Breast epithelium (tissue), 4 donors: ENCODE data around the gene SLC11A1. TPM values are rescaled to one million over a fixed set of nuclear protein-coding genes. Genes with fewer than 3 reads are reported as not detected.

Experiments used
- DNase-seq, 2 donors: peaks; one replicate each; pipeline ENCODE4 v3.0.0-alpha.2; 2019; ENCODE audit warnings: low spot score in 2 of 2
- H3K27ac ChIP-seq, 2 donors: fragments of 200-600 bp; sonication (generic) in 1 of 2; one replicate each; pipeline ENCODE4 v1.5.1; 2016 to 2019; ENCODE audit warnings: mild to moderate bottlenecking in 1 of 2
- H3K27me3 ChIP-seq, 2 donors: fragments of 200-600 bp; sonication (generic) in 1 of 2; one replicate each; pipeline versions ENCODE4 v1.5.1 to v1.6.0; 2017 to 2019; ENCODE audit warnings: control low read depth in 1 of 2, mild to moderate bottlenecking in 1 of 2
- H3K36me3 ChIP-seq: fragments of 200-600 bp; one replicate; pipeline ENCODE4 v1.5.1; 2019
- H3K4me1 ChIP-seq, 2 donors: fragments of 200-600 bp; sonication (generic); one replicate each; pipeline ENCODE4 v1.5.1; 2016 to 2019; ENCODE audit warnings: control low read depth in 1 of 2
- H3K4me3 ChIP-seq, 3 donors: fragments of 200-600 bp; sonication (generic); 1 replicate in 2 of 3; 2 replicates in 1 of 3; pipeline ENCODE4 v1.5.1; 2016 to 2019; ENCODE audit warnings: mild to moderate bottlenecking in 3 of 3, moderate library complexity in 2 of 3
- H3K9me3 ChIP-seq, 2 donors: fragments of 200-600 bp; sonication (generic) in 1 of 2; one replicate each; pipeline ENCODE4 v1.5.1; 2016 to 2019; ENCODE audit warnings: control low read depth in 1 of 2
- POLR2A ChIP-seq: fragments of 450-650 bp; IDR thresholded peaks from one replicate; pipeline ENCODE4 v1.6.1; 2016; ENCODE audit warnings: antibody characterized with exemption, mild to moderate bottlenecking, moderate library complexity
- POLR2AphosphoS5 ChIP-seq, 3 donors: sonication (generic); formaldehyde crosslinking; IDR thresholded peaks; one replicate each; pipeline ENCODE4 v1.6.1; 2017; ENCODE audit warnings: antibody characterized with exemption in 3 of 3
- intact Hi-C: fragments of 100-400 bp; cut with DNase I; formaldehyde crosslinking; loops from one replicate; pipeline ENCODE4 v1.15.1; 2023; ENCODE audit warnings: low total_unique reads
- total RNA-seq, 3 donors: library from RNA; depleted of rRNA; stranded (reverse); fragments of >200 nt; gene quantifications; one replicate each; pipeline ENCODE4 v1.1.0, GENCODE V29; 2016
- TF ChIP-seq, protein P1 (sequence below), 3 donors: fragments of 450-650 bp; IDR thresholded peaks; one replicate each; pipeline ENCODE4 v1.5.1; 2016 to 2017; ENCODE audit warnings: antibody characterized with exemption in 3 of 3, mild to moderate bottlenecking in 3 of 3, moderate library complexity in 3 of 3

Gene SLC11A1
- total RNA-seq, 3 donors from 2014 or later: 14.4 to 53.4 (median 17.9) TPM

DNA sequence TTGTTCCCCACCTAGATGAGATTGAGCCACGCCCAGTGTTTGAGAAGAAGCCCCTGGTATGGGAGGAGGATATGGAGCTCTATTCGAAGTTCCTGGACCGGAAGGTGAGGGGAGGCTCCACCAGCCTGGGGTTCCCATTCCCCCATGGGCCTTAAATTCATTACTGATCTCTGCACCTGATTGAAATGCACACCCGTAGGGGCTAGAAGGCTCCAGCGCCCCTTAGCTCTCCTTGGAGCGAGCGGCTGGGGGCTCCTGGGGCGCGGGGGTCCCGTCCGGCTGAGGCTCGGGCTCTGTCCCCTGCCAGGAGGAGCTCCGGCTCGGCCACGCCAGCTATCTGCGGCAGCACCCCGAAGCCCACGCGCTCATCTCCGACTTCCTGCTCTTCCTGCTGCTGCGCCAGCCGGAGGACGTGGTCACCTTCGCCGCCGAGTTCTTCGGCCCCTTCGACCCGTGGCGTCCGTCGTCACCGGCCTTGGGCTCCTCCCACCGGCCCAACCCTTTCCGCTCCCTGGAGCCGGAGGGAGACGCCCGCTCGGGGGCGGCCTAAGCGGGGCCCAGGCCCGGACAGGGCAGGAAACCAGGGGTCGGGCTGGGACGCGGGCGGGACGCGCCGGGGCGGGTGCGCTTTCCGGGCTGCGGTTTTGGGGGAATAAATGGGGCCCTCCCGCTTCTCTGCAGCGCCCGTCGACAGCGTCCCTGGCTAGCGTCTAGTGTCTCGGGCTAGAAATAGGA is 14.5 kb upstream of the SLC11A1 start:
- no peaks in the 10 kb centered on the region for H3K36me3 ChIP-seq
- DNase-seq: peak; percentile 76 to 79
- peak overlapping the region; percentile 93 to 99 for H3K27ac ChIP-seq
- H3K4me1 ChIP-seq: no peaks in the 10 kb centered on the region
- TF ChIP-seq POLR2A (peak; percentile 90), POLR2AphosphoS5 (IDR thresholded peaks at IDR 0.05) (peak; percentile 87 to 94 (median 89))
- TF ChIP-seq, protein P1, sequence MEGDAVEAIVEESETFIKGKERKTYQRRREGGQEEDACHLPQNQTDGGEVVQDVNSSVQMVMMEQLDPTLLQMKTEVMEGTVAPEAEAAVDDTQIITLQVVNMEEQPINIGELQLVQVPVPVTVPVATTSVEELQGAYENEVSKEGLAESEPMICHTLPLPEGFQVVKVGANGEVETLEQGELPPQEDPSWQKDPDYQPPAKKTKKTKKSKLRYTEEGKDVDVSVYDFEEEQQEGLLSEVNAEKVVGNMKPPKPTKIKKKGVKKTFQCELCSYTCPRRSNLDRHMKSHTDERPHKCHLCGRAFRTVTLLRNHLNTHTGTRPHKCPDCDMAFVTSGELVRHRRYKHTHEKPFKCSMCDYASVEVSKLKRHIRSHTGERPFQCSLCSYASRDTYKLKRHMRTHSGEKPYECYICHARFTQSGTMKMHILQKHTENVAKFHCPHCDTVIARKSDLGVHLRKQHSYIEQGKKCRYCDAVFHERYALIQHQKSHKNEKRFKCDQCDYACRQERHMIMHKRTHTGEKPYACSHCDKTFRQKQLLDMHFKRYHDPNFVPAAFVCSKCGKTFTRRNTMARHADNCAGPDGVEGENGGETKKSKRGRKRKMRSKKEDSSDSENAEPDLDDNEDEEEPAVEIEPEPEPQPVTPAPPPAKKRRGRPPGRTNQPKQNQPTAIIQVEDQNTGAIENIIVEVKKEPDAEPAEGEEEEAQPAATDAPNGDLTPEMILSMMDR (IDR thresholded peaks at IDR 0.05): no peak
- H3K4me3 ChIP-seq: peak overlapping the region; percentile 42 to 86 (median 65)
- H3K27me3 ChIP-seq: no peaks in the 10 kb centered on the region
- peaks cover 0 to 7% of the 10 kb centered on the region in 2 donors for H3K9me3 ChIP-seq
- intact Hi-C loops: no loop called here

DNA sequence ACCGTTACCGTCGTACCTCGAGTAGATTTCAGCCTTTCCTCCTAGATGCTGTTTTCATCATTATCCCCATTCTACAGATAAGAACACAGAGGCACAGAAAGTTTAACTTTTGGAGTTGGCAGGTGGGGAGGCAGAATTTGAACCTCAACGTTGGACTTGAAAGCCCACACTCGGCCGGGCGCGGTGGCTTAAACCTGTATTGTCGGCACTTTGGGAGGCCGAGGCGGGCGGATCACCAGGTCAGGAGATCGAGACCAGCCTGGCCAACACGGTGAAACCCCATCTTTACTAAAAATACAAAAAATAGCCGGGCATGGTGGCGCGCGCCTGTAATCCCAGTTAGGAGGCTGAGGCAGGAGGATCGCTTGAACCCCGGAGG is 13.9 kb upstream of the SLC11A1 start:
- no peaks in the 10 kb centered on the region for H3K36me3 ChIP-seq
- peak overlapping the region; percentile 42 to 86 (median 65) for H3K4me3 ChIP-seq
- peak overlapping the region; percentile 93 to 99 for H3K27ac ChIP-seq
- peaks cover 0 to 7% of the 10 kb centered on the region in 2 donors for H3K9me3 ChIP-seq
- H3K4me1 ChIP-seq: no peaks in the 10 kb centered on the region
- no peak for TF ChIP-seq POLR2AphosphoS5 (IDR thresholded peaks at IDR 0.05)
- TF ChIP-seq, protein P1 (IDR thresholded peaks at IDR 0.05): no peak
- DNase-seq: no peak
- intact Hi-C loops: no loop called here
- H3K27me3 ChIP-seq: no peaks in the 10 kb centered on the region

DNA sequence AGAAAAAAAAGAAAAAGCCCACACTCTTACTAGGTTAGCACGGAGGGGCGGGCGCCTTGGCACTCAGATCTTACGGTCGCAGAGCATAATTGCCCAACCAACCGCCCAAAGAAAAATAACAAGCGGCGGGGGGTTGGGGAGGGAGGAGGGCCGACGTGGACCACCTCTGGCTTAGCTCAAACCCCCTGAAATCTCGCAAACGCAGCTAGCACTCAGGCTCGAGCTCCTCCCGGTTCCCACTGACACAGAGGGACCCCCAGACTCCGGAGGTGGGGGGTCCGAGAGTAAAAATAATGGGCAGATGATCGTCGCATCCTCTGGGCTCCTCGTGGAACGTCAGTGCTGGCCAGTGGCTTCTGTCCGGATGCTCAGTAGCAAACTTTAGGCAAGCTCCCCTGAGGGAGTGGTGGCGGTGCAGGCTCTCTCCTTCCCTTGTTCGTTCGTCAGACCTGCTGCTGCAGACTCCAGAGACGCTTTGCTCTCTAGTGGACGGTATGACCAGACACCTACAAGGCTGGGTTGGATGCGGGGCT is 13.4 kb upstream of the SLC11A1 start:
- H3K4me3 ChIP-seq: peak overlapping the region; percentile 42 to 86 (median 65)
- H3K27me3 ChIP-seq: no peaks in the 10 kb centered on the region
- peak overlapping the region; percentile 93 to 99 for H3K27ac ChIP-seq
- peaks cover 0 to 7% of the 10 kb centered on the region in 2 donors for H3K9me3 ChIP-seq
- H3K4me1 ChIP-seq: no peaks in the 10 kb centered on the region
- TF ChIP-seq, protein P1 (IDR thresholded peaks at IDR 0.05): no peak
- TF ChIP-seq POLR2AphosphoS5 (IDR thresholded peaks at IDR 0.05): peak in 1 of 3 donors; percentile 25
- no peak for TF ChIP-seq POLR2A
- intact Hi-C loops: no loop called here
- no peaks in the 10 kb centered on the region for H3K36me3 ChIP-seq
- DNase-seq: peak in 1 of 2 donors; percentile 68

DNA sequence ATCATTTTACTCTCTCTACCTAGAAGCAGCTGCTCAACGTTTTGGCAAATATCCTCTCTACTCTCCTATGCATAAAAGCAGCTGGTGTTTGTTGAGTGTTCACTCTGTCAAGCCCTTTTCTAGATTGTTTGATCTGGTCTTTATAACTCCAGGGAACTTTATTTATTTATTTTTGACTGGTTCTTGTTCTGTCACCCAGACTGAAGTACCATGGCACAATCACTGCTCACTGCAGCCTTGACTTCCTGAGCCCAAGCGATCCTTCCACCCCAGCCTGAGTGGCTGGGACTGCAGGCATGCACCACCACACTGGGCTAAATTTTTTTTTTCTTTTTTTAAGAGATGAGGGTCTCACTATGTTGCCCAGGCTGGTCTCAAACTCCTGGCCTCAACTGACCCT is 12.7 kb upstream of the SLC11A1 start:
- no peaks in the 10 kb centered on the region for H3K4me1 ChIP-seq
- H3K4me3 ChIP-seq: no peak overlapping the region
- peak overlapping the region; percentile 93 to 99 for H3K27ac ChIP-seq
- no peaks in the 10 kb centered on the region for H3K36me3 ChIP-seq
- intact Hi-C loops: no loop called here
- DNase-seq: no peak
- H3K27me3 ChIP-seq: no peaks in the 10 kb centered on the region
- TF ChIP-seq POLR2A: no peak
- no peak for TF ChIP-seq POLR2AphosphoS5 (IDR thresholded peaks at IDR 0.05)
- TF ChIP-seq, protein P1 (IDR thresholded peaks at IDR 0.05): no peak
- peaks cover 0 to 7% of the 10 kb centered on the region in 2 donors for H3K9me3 ChIP-seq

DNA sequence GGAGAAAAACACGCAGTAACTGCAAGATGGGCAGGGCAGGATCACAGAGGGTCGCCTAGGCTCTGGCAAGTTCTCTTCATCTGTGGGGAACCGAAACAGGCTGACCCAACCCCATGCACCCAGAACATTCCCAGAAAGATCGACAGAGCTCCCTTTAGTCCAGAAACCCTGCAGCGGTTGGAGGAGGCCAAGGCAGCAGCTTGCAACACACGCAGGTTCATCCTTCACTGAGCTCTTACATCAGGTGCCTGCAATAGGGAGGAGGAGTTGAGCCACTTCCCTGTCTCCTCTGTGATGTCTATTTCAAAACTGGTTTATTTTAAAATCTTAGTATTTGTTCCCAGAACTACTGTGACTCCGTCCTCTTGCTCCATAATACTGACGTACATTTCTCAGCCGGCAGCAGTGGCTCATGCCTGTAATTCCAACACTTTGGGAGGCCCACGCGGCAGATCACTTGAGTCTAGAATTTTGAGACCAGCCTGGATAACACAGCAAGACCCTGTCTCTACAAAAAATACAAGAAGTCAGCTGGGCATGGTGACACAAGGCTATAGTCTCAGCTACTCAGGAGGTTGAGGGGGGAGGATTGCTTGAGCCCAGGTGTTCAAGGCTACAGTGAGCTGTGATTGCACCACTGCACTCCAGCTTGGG is 11.5 kb upstream of the SLC11A1 start:
- peaks cover 0 to 7% of the 10 kb centered on the region in 2 donors for H3K9me3 ChIP-seq
- H3K4me1 ChIP-seq: no peaks in the 10 kb centered on the region
- H3K4me3 ChIP-seq: no peak overlapping the region
- H3K27me3 ChIP-seq: no peaks in the 10 kb centered on the region
- intact Hi-C loops: no loop called here
- DNase-seq: no peak
- peak overlapping the region in 1 of 2 donors; percentile 76 for H3K27ac ChIP-seq
- H3K36me3 ChIP-seq: no peaks in the 10 kb centered on the region
- TF ChIP-seq POLR2AphosphoS5 (IDR thresholded peaks at IDR 0.05): peak in 1 of 3 donors; percentile 85
- TF ChIP-seq, protein P1 (IDR thresholded peaks at IDR 0.05): no peak
